T1000 (cell line): ENCODE measurements around the gene SAFB2.

Experiments
- DNase-seq: peaks from one replicate; lab custom pipeline; 2025; ENCODE audit warnings: mixed read lengths; lab: John Stamatoyannopoulos, UW

SAFB2 gene

GRCh38 chr19:5542665-5543064 lies 79.9 kb downstream of the SAFB2 start:
- DNase-seq = no peak

- no peak for DNase-seq
These were observed 81.1 kb downstream of the SAFB2 start for GRCh38 chr19:5541456-5541855.

- DNase-seq = no peak
These were observed 82.4 kb downstream of the SAFB2 start for GRCh38 chr19:5540208-5540607.

- no peak for DNase-seq
These were observed 84.7 kb downstream of the SAFB2 start for GRCh38 chr19:5537870-5538269.
